GM18867 (cell line): Measurements from ENCODE around the gene ORMDL2.
"Not testable (repeated sequence)": the region's sequence is repeated elsewhere in the genome, so short reads cannot be mapped to it uniquely, and the experiment has no call there.

ENCODE experiments used
- ATAC-seq: cut with Tn5 transposase; IDR thresholded peaks from one replicate; pipeline ENCODE4 v1.9.1; 2021; ENCODE audit warnings: mild to moderate bottlenecking, moderate library complexity; ENCODE audit not compliant: unreplicated experiment

ORMDL2 gene

DNA sequence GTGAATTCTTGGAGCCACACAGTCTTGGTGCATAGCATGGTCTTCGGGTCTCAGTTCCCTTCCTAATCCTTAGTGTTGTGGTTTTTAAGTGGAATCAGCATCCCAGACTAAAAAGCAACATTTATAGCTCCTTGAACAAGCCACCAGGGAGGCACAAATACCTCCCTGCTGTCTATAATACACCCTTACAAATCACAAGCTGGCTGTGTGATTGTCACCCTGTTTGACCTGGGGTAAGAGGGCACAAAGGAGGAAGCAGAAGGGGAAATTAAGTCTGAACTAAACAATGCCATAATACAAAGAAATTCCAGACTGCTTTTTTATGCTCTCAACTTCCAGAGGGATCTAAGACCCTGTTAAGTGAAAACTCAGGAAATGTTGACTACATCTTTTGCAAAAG, 32.6 kb downstream of the ORMDL2 start:
- no peak for ATAC-seq

DNA sequence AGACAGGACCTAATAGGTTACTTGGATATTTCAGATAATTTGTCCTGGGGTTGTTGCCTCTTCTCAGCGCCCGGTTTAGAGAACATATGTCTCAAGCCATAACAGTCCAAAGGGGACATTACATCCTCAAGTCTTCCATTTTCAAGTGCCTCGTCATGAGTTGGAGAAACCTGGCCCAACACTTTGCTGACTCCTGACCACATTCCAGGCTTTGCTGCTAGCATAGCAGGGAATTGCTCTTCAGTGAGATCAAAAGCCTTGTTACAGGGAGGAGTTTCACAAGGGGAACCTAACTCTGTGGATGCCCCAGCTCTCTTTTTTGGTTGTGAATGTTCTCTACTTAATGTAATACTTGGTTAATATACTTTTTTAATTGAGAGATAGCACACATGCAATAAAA, 33.1 kb downstream of the ORMDL2 start:
- no peak for ATAC-seq

DNA sequence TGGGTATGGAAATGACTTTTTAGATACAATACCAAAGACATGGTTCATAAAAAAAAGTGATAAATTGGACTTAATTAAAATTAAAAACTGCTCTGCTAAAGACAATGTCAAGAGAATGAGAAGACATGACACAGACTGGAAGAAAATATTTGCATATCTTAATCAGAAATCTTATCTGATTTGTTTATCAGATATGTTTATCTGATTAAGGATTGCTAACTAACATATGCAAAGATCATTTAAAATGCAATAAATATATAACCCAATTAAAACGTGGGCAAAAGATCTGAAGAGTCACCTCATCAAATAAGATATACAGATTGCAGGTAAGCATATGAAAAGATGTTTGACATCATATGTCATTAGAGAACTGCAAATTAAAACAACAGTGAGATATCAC, 34.9 kb downstream of the ORMDL2 start:
- no peak for ATAC-seq

- no peak for ATAC-seq
Observed at GRCh38 chr12:55861396-55861795, 43.6 kb downstream of the ORMDL2 start.

DNA sequence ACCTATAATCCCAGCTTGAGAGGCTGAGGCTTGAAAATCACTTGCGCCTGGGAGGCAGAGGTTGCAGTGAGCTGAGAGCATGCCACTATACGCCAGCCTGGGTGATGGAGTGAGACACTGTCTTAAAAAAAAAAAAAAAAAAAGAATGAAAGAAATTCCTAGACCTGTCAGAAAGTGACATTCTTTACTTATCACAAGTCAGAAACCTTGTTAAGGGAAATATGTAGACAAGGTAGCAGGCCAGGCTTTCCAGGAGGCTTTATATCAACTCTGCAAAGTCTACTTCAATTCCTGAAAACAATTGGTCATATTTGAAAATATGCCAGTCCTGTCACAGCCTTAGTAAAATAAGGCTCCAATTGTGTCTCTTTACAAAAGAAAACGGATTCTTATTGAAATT, 44.0 kb downstream of the ORMDL2 start:
- no peak for ATAC-seq

- no peak for ATAC-seq
Observed at GRCh38 chr12:55862286-55862685, 44.4 kb downstream of the ORMDL2 start.

- not testable (repeated sequence) for ATAC-seq
Observed at GRCh38 chr12:55862931-55863330, 45.1 kb downstream of the ORMDL2 start.

DNA sequence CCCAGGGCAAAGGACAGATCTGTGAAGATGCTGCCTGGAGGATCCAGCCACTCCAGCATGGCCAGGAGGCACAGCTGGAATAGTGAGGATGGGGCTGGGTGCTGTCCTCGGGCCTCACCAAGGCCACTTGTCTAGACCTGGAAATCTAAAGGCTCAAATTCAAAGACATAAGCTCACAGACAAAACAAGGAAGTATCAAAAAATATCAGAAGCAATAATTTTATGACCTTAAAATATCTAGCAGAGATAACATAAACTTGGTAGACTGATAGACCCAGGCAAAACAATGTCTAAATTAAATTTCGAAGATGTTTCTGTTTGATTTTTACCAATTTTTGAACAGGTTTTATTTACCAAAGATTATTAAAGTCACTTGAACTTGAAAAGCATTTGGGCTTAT, 47.5 kb downstream of the ORMDL2 start:
- no peak for ATAC-seq

- ATAC-seq = not testable (repeated sequence)
Observed at GRCh38 chr12:55866454-55867004, 48.7 kb downstream of the ORMDL2 start.
